IMR-90 (cell line): ENCODE measurements around the gene RAB11FIP3.
A peak's percentile ranks its signal among the peaks of the same experiment; 100 is the strongest.

Source experiments
- CEBPB ChIP-seq: IDR thresholded peaks from 2 replicates; pipeline ENCODE4 v1.6.1; 2012; ENCODE audit warnings: low read depth, low read length, improper control_type of control experiment
- CHD1 ChIP-seq: IDR thresholded peaks from 2 replicates; pipeline ENCODE4 v1.6.1; 2012; ENCODE audit warnings: low read depth, low read length, improper control_type of control experiment
- FOS ChIP-seq: fragments of 150-350 bp; IDR thresholded peaks from 2 replicates; pipeline ENCODE4 v1.6.1; 2016; ENCODE audit warnings: low read depth, low read length
- MAFK ChIP-seq: IDR thresholded peaks from 2 replicates; pipeline ENCODE4 v1.6.1; 2012; ENCODE audit warnings: low read depth, low read length, improper control_type of control experiment
- MAZ ChIP-seq: IDR thresholded peaks from 2 replicates; pipeline ENCODE4 v1.6.1; 2012; ENCODE audit warnings: low read depth, mild to moderate bottlenecking, low read length, improper control_type of control experiment, moderate library complexity, borderline replicate concordance
- MXI1 ChIP-seq: IDR thresholded peaks from 2 replicates; pipeline ENCODE4 v1.6.1; 2012; ENCODE audit warnings: low read depth, mild to moderate bottlenecking, low read length, moderate library complexity, borderline replicate concordance
- NFE2L2 ChIP-seq: fragments of 150-350 bp; IDR thresholded peaks from 2 replicates; pipeline ENCODE4 v1.6.1; 2016; ENCODE audit warnings: low read depth, mild to moderate bottlenecking, low read length
- POLR2A ChIP-seq: IDR thresholded peaks from 2 replicates; pipeline ENCODE4 v1.6.1; 2012; ENCODE audit warnings: mild to moderate bottlenecking, low read depth, low read length
- RAD21 ChIP-seq: IDR thresholded peaks from 2 replicates; pipeline ENCODE4 v1.6.1; 2012; ENCODE audit warnings: low read length, improper control_type of control experiment
- RFX5 ChIP-seq: IDR thresholded peaks from 2 replicates; pipeline ENCODE4 v1.8.0; 2012; ENCODE audit warnings: low read depth, mild to moderate bottlenecking, low read length, moderate library complexity
- SMC3 ChIP-seq: fragments of 150-350 bp; IDR thresholded peaks from 2 replicates; pipeline ENCODE4 v1.6.1; 2016; ENCODE audit warnings: low read depth, mild to moderate bottlenecking, antibody characterized with exemption, low read length, moderate library complexity
- TF ChIP-seq, protein P1 (sequence below): conservative IDR thresholded peaks from 2 replicates; pipeline ENCODE4 v1.5.1; 2012; ENCODE audit warnings: mild to moderate bottlenecking, low read depth, low read length, improper control_type of control experiment
- TF ChIP-seq, protein P2 (sequence below): fragments of 150-350 bp; IDR thresholded peaks from 2 replicates; pipeline ENCODE4 v1.6.1; 2016; ENCODE audit warnings: low read depth, mild to moderate bottlenecking, low read length, moderate library complexity, borderline replicate concordance

DNA sequence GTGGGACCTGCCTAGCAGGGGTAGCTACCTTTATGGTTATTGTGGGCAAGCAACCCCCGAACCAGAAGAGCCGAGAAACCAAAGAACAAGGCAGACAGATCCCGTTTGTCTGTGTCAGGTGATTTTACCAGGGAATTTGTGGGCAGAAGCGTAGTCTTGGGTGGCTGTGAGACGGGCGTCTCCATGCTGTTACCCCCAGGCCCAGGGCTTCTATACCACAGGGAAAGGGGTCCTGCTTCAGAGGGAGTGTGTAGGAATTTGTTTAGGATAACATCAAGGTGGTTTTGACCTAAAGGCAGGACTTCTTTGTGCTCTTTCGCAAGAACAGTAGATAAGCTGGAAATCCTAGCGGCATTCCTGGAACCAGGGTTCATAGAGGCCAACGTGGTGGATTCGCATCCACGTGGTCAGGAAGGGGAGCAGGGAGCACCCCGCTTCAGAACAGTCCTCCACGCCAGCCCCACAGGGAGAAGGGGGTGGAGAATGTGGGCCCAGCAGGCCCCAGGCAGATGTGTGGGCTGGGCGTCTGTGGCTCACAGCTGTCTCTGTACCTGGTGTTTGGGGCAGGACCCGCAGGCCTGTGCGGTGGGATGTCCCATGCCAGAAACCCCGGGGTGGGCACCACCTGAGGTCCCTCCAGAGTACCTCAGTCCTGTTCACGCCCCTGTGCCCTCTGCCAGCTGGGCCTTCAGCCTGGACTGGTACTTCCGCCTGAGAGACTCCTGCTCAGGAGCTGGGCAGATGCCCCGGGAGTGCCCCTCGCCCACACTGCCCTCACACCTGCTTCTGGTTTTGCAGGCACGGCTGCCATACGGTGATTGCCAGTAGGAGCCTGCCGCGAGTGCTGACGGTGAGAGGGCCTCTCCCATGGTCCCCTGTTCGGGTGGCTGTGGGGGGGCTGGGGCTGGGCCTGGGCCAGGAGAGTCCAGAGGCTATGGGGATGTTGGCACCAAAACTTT lies 19.6 kb upstream of the RAB11FIP3 start:
- TF ChIP-seq, protein P1, sequence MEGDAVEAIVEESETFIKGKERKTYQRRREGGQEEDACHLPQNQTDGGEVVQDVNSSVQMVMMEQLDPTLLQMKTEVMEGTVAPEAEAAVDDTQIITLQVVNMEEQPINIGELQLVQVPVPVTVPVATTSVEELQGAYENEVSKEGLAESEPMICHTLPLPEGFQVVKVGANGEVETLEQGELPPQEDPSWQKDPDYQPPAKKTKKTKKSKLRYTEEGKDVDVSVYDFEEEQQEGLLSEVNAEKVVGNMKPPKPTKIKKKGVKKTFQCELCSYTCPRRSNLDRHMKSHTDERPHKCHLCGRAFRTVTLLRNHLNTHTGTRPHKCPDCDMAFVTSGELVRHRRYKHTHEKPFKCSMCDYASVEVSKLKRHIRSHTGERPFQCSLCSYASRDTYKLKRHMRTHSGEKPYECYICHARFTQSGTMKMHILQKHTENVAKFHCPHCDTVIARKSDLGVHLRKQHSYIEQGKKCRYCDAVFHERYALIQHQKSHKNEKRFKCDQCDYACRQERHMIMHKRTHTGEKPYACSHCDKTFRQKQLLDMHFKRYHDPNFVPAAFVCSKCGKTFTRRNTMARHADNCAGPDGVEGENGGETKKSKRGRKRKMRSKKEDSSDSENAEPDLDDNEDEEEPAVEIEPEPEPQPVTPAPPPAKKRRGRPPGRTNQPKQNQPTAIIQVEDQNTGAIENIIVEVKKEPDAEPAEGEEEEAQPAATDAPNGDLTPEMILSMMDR: no peak
- TF ChIP-seq POLR2A: no peak
- TF ChIP-seq SMC3: no peak
- TF ChIP-seq CHD1: no peak
- TF ChIP-seq, protein P2, sequence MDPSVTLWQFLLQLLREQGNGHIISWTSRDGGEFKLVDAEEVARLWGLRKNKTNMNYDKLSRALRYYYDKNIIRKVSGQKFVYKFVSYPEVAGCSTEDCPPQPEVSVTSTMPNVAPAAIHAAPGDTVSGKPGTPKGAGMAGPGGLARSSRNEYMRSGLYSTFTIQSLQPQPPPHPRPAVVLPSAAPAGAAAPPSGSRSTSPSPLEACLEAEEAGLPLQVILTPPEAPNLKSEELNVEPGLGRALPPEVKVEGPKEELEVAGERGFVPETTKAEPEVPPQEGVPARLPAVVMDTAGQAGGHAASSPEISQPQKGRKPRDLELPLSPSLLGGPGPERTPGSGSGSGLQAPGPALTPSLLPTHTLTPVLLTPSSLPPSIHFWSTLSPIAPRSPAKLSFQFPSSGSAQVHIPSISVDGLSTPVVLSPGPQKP: no peak
- no peak for TF ChIP-seq FOS
- peak; percentile 53; the same call in 1 of the 2 replicates for TF ChIP-seq CEBPB
- TF ChIP-seq RFX5: no peak
- no peak for TF ChIP-seq MXI1
- no peak for TF ChIP-seq MAZ
- no peak for TF ChIP-seq MAFK
- no peak for TF ChIP-seq NFE2L2
- TF ChIP-seq RAD21: no peak
